Naive thymus-derived CD8-positive, alpha-beta T cell (primary cell): Measurements from ENCODE around the gene SLC35F1. TPM values are rescaled to one million over a fixed set of nuclear protein-coding genes. Genes with fewer than 3 reads are reported as not detected.

Experiments used
- ATAC-seq, 2 donors: fragments of 150-1000 bp; cut with Tn5 transposase in 1 of 2; sonication (Bioruptor Pico), chemical (Tn5 transposase) in 1 of 2; 1 replicate in 1 of 2; 2 replicates in 1 of 2; pipeline ENCODE4 v1.10.0; 2021; ENCODE audit warnings: mild to moderate bottlenecking in 2 of 2, moderate library complexity in 2 of 2
- POLR2A ChIA-PET: fragments of 350-600 bp; sonication (Branson Sonifier 250); formaldehyde crosslinking; loops from one replicate; lab custom pipeline; 2021; ENCODE audit warnings: antibody characterized with exemption; lab: Charles Lee
- DNase-seq, 10 donors: peaks; one replicate each; pipeline versions ENCODE4 v3.0.0 to v3.0.0-alpha.2; 2020 to 2022
- H3K27ac Mint-ChIP-seq, 10 donors: one replicate each; pipeline ENCODE4 v1.8.0; 2020 to 2022; ENCODE audit warnings: mild to moderate bottlenecking in 10 of 10, mixed read lengths in 10 of 10, moderate library complexity in 4 of 10, inconsistent platforms in 1 of 10
- H3K27me3 Mint-ChIP-seq, 5 donors: one replicate each; pipeline ENCODE4 v1.8.0; 2021 to 2022; ENCODE audit warnings: mixed read lengths in 5 of 5
- H3K36me3 Mint-ChIP-seq, 3 donors: one replicate each; pipeline ENCODE4 v1.8.0; 2020 to 2022; ENCODE audit warnings: mixed read lengths in 3 of 3, mild to moderate bottlenecking in 2 of 3, inconsistent platforms in 1 of 3
- H3K4me1 Mint-ChIP-seq, 4 donors: one replicate each; pipeline ENCODE4 v1.8.0; 2021 to 2022; ENCODE audit warnings: mixed read lengths in 4 of 4
- H3K4me3 Mint-ChIP-seq, 10 donors: one replicate each; pipeline ENCODE4 v1.8.0; 2020 to 2022; ENCODE audit warnings: mild to moderate bottlenecking in 10 of 10, mixed read lengths in 10 of 10, moderate library complexity in 6 of 10, inconsistent platforms in 1 of 10
- H3K9me3 Mint-ChIP-seq, 9 donors: one replicate each; pipeline ENCODE4 v1.8.0; 2020 to 2022; ENCODE audit warnings: mixed read lengths in 9 of 9, mild to moderate bottlenecking in 3 of 9, inconsistent platforms in 1 of 9, moderate library complexity in 1 of 9
- polyA plus RNA-seq, 3 donors: library from polyadenylated mRNA; unstranded; fragments of 300-500 nt; fragmentation: Illumina TruSeq; gene quantifications; one replicate each; pipeline ENCODE4 v1.2.3, GENCODE V29; 2021
- total RNA-seq, 8 experiments: library from RNA in 2 of 8; stranded (reverse) in 2 of 8; gene quantifications; one replicate each; pipeline ENCODE4 v1.2.3 and lab custom pipeline; 2021 to 2026

The SLC35F1 gene
- total and polyA plus RNA-seq, 5 experiments from 2014 or later = not detected

DNA sequence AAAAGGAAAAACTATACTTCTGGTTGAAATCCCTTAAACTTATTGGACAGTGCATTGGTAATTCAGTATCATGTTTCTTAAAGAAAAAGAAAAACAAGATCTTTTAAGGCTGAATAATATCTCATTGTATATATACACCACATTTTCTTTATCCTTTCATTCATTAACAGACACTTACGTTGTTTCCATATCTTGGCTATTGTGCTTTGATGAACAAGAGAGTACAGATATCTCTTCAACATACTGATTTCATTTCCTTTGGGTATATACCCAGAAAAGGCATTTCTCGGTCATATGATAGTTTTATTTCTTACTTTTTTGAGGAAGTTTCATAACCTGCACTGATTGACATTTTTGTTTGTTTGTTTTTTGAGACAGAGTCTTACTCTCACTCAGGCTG is 281.5 kb downstream of the SLC35F1 start:
- POLR2A ChIA-PET = no interaction called here
- H3K4me3 Mint-ChIP-seq = no peak overlapping the region
- no peak for ATAC-seq
- no peaks in the 10 kb centered on the region for H3K9me3 Mint-ChIP-seq
- no peaks in the 10 kb centered on the region for H3K36me3 Mint-ChIP-seq
- no peak for DNase-seq
- H3K27ac Mint-ChIP-seq = no peak overlapping the region
- no peaks in the 10 kb centered on the region for H3K27me3 Mint-ChIP-seq
- H3K4me1 Mint-ChIP-seq = peaks cover 7 to 15% (median 11%) of the 10 kb centered on the region in 4 donors

DNA sequence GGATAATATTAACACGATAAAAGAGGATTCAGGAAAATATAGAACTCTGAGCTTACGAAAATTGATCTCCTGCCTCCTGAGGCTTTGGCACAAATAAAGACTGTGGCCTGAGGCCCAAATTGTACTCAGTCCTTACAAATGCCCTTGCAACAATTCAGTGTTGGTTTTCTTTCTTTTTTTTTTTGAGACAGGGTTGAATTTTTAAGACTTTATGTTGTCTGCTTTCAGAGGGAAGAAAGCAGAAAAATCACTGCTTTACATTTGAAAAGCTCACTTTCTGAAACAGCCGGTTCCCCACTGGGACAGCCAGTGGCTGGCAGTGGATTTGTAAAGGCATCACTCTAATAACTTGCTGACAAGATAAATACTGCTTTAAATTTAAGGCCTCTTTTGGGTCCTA is 290.5 kb downstream of the SLC35F1 start:
- no peaks in the 10 kb centered on the region for H3K36me3 Mint-ChIP-seq
- H3K9me3 Mint-ChIP-seq = no peaks in the 10 kb centered on the region
- POLR2A ChIA-PET = no interaction called here
- H3K27ac Mint-ChIP-seq = no peak overlapping the region
- DNase-seq (no peak), ATAC-seq (no peak)
- no peak overlapping the region for H3K4me3 Mint-ChIP-seq
- H3K4me1 Mint-ChIP-seq = no peaks in the 10 kb centered on the region
- peaks cover 0 to 4% (median 0%) of the 10 kb centered on the region in 5 donors for H3K27me3 Mint-ChIP-seq

DNA sequence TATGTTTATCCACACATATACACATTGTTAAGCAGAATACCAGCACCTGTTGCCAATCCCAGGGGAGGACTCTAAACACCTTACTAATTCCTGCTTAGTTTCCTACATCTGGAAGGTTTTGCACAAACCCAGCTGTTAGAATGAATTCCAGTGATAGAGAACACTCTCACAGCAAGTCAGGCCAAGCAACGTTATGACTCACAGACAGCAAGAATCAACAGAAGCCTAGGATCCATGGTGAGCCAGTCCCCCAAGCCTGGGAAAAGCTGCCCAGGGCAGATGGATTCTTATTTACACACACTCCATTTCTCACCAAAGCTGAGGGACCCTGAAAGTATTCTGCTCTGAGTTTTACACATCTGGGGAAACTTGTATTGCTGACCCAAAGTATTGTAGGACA is 291.7 kb downstream of the SLC35F1 start:
- Mint-ChIP-seq H3K4me3 (no peak overlapping the region), H3K27me3 (peaks cover 0 to 4% (median 0%) of the 10 kb centered on the region in 5 donors), H3K4me1 (no peaks in the 10 kb centered on the region), H3K36me3 (no peaks in the 10 kb centered on the region), H3K9me3 (no peaks in the 10 kb centered on the region), H3K27ac (no peak overlapping the region)
- POLR2A ChIA-PET = no interaction called here
- DNase-seq (no peak), ATAC-seq (no peak)

DNA sequence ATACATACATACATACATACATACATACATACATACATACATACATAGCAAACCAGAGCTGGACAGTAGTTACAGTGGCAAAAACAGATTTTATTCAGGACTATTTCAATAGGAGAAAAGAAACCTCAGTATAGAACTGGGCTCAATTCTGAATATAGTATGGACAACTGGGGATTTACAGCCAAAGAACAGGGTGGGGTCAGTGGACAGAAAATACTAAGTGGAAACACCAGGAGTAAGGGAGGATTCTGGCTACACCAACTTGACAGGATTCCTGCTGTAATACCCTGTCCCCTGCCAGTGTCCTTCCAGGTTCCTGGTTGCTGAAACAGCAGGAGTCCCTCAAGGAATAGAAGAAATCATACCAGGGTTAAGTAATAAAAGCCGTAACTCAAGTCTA is 293.1 kb downstream of the SLC35F1 start:
- ATAC-seq (no peak), DNase-seq (no peak)
- Mint-ChIP-seq H3K9me3 (no peaks in the 10 kb centered on the region), H3K27ac (no peak overlapping the region), H3K4me1 (no peaks in the 10 kb centered on the region), H3K36me3 (no peaks in the 10 kb centered on the region), H3K27me3 (peaks cover 0 to 11% (median 4%) of the 10 kb centered on the region in 5 donors), H3K4me3 (no peak overlapping the region)
- POLR2A ChIA-PET = no interaction called here

DNA sequence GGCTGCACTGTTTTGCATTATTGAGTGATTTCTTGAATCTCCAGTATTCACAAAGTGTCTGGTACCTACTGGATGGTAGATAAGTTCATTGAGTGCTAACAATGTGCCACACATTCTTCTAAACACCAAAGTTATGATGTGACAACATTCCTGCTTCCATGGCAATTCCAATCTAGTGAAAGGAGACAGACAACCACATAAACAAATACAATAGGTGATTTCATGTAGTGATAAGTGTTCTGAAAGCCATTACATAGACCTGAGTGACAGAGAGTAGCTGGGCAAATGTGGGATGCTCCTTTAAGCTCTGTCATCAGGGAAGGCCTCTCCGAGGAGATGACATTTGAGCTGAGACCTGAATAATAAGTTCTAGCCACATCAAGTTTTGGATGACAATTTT is 295.5 kb downstream of the SLC35F1 start:
- no peak overlapping the region for H3K27ac Mint-ChIP-seq
- POLR2A ChIA-PET = no interaction called here
- peaks cover 0 to 11% (median 3%) of the 10 kb centered on the region in 5 donors for H3K27me3 Mint-ChIP-seq
- no peak overlapping the region for H3K4me3 Mint-ChIP-seq
- H3K9me3 Mint-ChIP-seq = no peaks in the 10 kb centered on the region
- H3K4me1 Mint-ChIP-seq = no peaks in the 10 kb centered on the region
- ATAC-seq (no peak), DNase-seq (no peak)
- no peaks in the 10 kb centered on the region for H3K36me3 Mint-ChIP-seq

DNA sequence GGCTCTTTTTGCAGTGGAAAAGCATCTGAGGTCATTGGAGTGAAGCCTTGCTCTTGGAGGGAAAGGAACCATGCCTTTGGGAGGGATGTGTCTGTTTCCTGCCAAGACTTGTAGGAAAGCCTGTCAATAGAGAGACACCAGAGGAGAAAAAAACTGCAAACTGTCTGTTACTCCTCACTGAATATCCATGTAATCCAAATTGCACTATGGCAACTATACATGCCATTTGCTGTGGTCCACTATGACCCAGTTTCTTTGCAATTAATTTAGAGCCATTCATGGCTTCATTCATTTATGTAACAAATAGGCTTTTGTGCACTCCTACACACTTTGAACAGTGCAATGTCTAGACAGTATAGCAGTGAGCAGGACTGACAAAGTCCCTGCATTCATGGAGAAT is 296.5 kb downstream of the SLC35F1 start:
- no peak overlapping the region for H3K4me3 Mint-ChIP-seq

DNA sequence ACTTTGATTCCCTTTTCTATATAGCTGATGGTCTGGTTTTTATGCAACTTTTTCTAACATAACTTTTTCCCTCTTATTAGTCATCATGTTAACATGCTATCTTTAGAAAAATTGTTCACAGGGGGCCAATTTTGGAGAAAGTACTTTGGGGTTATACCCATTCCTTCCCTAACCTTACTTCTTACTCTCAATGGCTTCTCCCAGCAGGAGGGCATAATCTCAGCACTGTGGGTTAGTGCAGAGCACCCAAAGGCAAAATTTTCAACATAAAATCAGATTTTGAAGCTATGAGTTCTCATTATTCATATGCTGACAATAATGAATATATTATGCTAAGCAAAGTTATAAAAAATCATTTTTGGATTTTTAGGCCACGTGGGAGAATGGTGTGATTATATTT is 299.2 kb downstream of the SLC35F1 start:
- H3K36me3 Mint-ChIP-seq = no peaks in the 10 kb centered on the region
- peaks cover 0 to 11% (median 1%) of the 10 kb centered on the region in 5 donors for H3K27me3 Mint-ChIP-seq
- ATAC-seq (no peak), DNase-seq (no peak)
- H3K4me3 Mint-ChIP-seq = no peak overlapping the region
- H3K27ac Mint-ChIP-seq = no peak overlapping the region
- no peaks in the 10 kb centered on the region for H3K9me3 Mint-ChIP-seq
- POLR2A ChIA-PET = no interaction called here
- no peaks in the 10 kb centered on the region for H3K4me1 Mint-ChIP-seq

More for the DNA sequence above, 296.5 kb downstream of the SLC35F1 start:
- ATAC-seq (no peak), DNase-seq (no peak)
- H3K27ac Mint-ChIP-seq = no peak overlapping the region
- H3K4me1 Mint-ChIP-seq = no peaks in the 10 kb centered on the region
- no peaks in the 10 kb centered on the region for H3K9me3 Mint-ChIP-seq
- POLR2A ChIA-PET = no interaction called here
- peaks cover 0 to 11% (median 4%) of the 10 kb centered on the region in 5 donors for H3K27me3 Mint-ChIP-seq
- no peaks in the 10 kb centered on the region for H3K36me3 Mint-ChIP-seq

DNA sequence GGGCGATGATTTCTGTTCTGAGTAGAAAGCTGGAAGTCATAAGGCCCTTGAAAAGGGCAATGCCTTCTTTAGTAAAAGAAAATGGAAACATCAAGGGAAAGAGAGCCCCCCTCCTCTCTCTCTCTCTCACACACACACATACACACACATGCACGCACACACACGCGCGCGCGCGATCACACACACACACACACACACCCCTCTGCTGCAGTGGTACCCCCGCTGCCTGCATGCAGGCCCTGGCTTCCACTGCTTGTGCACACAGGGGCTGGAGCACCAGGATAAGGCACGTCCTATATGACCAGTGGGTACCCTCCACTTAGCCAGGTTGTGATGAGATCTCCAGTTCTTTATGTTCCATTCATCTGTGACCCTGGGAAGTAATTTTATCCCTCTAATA is 300.9 kb downstream of the SLC35F1 start:
- ATAC-seq (no peak), DNase-seq (no peak)
- H3K27ac Mint-ChIP-seq = no peak overlapping the region
- POLR2A ChIA-PET = no interaction called here
- H3K4me3 Mint-ChIP-seq = no peak overlapping the region
- H3K27me3 Mint-ChIP-seq = peaks cover 0 to 15% (median 1%) of the 10 kb centered on the region in 5 donors
- H3K9me3 Mint-ChIP-seq = no peaks in the 10 kb centered on the region
- H3K4me1 Mint-ChIP-seq = no peaks in the 10 kb centered on the region
- H3K36me3 Mint-ChIP-seq = no peaks in the 10 kb centered on the region

DNA sequence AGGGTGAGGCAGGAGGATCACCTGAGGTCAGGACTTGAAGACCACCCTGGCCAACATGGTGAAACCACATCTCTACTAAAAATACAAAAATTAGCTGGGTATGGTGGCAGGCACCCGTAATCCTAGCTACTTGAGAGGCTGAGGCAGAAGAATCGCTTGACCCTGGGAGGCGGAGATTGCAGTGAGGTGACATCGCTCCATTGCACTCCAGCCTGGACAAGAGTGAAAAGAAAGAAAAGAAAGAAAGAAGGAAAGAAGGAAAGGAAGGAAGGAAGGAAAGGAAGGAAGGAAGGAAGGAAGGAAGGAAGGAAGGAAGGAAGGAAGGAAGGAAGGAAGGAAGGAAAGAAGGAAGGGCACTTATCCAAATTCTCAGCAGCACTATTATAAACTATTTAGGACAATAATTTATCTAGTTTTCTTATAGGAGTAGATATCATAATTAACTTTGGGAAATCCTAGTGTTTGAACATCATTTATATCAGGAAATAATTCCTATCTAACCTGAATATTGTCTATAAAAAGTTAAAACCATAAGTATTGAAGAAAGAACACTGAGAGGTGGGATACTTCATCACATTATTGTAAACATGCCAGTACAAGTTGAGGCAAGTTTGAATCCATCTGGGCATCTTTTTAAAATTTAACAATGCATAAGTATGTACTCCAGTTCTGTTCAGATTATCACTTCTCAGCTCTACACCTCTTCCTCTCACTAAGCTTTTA is 305.5 kb downstream of the SLC35F1 start:
- POLR2A ChIA-PET = no interaction called here
- Mint-ChIP-seq H3K4me3 (no peak overlapping the region), H3K9me3 (no peaks in the 10 kb centered on the region), H3K4me1 (no peaks in the 10 kb centered on the region), H3K36me3 (no peaks in the 10 kb centered on the region), H3K27ac (no peak overlapping the region), H3K27me3 (peaks cover 0 to 6% (median 0%) of the 10 kb centered on the region in 5 donors)
- DNase-seq (no peak), ATAC-seq (no peak)

DNA sequence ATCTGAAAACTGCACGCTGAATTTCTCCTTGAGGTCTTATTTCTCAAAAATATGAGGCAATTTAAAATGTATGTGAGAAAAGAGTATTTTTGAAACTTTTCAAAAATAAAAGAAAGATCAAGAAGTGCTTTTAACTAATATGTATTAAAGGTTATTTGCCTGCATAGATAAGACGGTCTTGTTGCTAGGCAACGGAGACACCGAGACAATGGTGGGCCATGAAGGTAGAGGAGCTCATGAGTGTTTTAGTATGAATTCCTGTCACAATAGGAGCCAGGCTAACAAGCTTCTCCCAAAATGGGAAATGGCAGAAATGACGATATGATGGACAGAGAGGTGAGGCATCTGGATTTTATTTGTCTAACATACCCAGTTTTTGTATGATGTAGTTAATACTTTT is 308.2 kb downstream of the SLC35F1 start:
- H3K4me3 Mint-ChIP-seq = no peak overlapping the region
- ATAC-seq = no peak
- H3K4me1 Mint-ChIP-seq = no peaks in the 10 kb centered on the region
- POLR2A ChIA-PET = no interaction called here
- H3K36me3 Mint-ChIP-seq = no peaks in the 10 kb centered on the region
- H3K27me3 Mint-ChIP-seq = peaks cover 0 to 4% (median 0%) of the 10 kb centered on the region in 5 donors
- H3K27ac Mint-ChIP-seq = no peak overlapping the region
- peaks cover 0 to 4% (median 0%) of the 10 kb centered on the region in 9 donors for H3K9me3 Mint-ChIP-seq
- DNase-seq = no peak

DNA sequence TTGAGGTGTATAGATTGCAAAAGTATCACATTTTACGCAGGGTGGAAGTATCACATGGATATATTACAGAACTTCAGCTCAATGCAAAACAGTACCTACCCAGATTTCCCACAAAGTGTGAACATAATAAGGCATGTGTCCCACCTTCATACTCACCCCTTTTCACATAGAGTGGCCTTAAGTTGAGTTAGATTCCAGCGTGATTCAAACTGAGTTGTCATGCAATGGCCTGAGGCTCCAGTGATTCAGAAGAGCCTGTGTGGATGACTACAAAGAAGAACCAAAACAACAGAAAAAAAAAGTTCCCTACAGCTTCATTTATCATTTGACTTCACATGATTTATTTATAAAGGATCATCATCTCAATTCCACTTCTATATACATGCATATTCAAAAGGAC is 309.7 kb downstream of the SLC35F1 start:
- Mint-ChIP-seq H3K9me3 (peaks cover 0 to 4% (median 0%) of the 10 kb centered on the region in 9 donors), H3K4me3 (no peak overlapping the region), H3K27ac (no peak overlapping the region), H3K4me1 (no peaks in the 10 kb centered on the region), H3K27me3 (peaks cover 0 to 4% (median 0%) of the 10 kb centered on the region in 5 donors), H3K36me3 (no peaks in the 10 kb centered on the region)
- ATAC-seq (no peak), DNase-seq (no peak)
- POLR2A ChIA-PET = no interaction called here

DNA sequence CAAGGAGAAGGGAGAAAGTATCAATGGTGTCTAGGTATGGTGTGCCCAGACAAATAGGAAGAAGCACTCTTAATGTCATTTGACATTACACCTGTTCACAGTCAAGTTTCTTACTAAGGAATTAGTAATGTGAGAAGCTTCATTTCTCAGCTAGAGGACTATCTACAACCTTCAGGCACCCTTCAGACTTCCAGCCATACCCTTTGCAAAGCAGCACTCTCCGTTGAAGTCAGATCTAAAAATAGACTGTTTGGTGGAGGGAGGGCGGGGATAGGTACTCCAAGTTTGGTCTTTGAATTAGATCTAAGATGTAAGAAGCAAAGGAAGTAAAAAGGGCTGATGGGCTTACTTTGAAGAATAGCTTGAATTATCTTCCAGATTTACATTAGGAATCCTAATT is 311.1 kb downstream of the SLC35F1 start:
- no peak for DNase-seq
- POLR2A ChIA-PET = no interaction called here
- Mint-ChIP-seq H3K4me1 (no peaks in the 10 kb centered on the region), H3K27me3 (peaks cover 0 to 4% (median 0%) of the 10 kb centered on the region in 5 donors), H3K36me3 (no peaks in the 10 kb centered on the region), H3K27ac (no peak overlapping the region), H3K9me3 (peaks cover 0 to 4% (median 0%) of the 10 kb centered on the region in 9 donors), H3K4me3 (no peak overlapping the region)
- no peak for ATAC-seq

DNA sequence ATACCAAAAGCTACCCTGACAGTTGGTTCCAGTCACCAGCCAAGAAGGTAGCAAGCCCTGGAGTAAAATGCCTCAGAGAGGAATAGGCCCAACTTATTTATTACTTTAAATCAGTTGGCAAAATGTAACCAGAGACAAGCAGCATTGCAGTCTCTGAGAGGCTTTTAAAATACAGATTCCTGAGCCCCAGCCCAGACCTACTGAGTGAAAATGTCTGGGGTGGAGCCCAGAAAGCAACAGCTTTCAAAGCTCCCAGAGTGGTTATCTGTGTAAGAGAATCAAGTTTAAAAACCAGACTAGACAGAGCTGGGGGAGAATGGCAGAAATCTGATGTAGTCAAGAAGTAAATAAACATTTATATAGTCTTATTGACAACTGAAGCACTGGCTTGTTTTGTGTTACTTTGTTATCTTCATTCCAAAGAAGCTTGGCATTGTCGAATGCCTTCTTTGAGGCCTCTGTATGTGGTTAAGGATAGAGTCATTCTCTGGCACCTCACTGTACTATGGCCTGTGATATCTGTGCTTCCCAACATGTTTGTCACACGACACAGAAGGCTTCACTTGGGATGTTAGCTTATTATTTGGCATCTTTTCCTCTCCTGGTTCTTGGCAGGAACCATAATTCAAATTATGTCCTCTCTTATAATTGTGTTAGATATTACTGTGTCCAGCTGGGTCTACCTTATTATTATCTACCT is 313.5 kb downstream of the SLC35F1 start:
- no peak overlapping the region for H3K4me3 Mint-ChIP-seq
- POLR2A ChIA-PET = no interaction called here
- ATAC-seq = no peak
- DNase-seq = no peak
- H3K4me1 Mint-ChIP-seq = no peaks in the 10 kb centered on the region
- peaks cover 0 to 4% (median 0%) of the 10 kb centered on the region in 9 donors for H3K9me3 Mint-ChIP-seq
- no peak overlapping the region for H3K27ac Mint-ChIP-seq
- peaks cover 3 to 14% (median 8%) of the 10 kb centered on the region in 5 donors for H3K27me3 Mint-ChIP-seq
- no peaks in the 10 kb centered on the region for H3K36me3 Mint-ChIP-seq
